ENCODE results near the gene S100A12.
"Not testable (repeated sequence)": the region's sequence is repeated elsewhere in the genome, so short reads cannot be mapped to it uniquely, and the experiment has no call there.

Gene S100A12

GRCh38 chr1:153353226-153353947 is 22.0 kb downstream of the S100A12 start:
- Mint-ChIP-seq H3K27me3 (peaks cover 18% of the 10 kb centered on the region), H3K4me1 (peaks cover 22% of the 10 kb centered on the region), H3K9me3 (no peaks in the 10 kb centered on the region), H3K27ac (peak overlapping the region in 1 of 2 donors; percentile 19), H3K4me3 (no peak overlapping the region)
- ATAC-seq (no peak), DNase-seq (peak in 1 of 2 donors; percentile 8)

GRCh38 chr1:153352523-153352922 is 22.9 kb downstream of the S100A12 start:
- H3K9me3 Mint-ChIP-seq: no peaks in the 10 kb centered on the region
- peaks cover 27% of the 10 kb centered on the region for H3K27me3 Mint-ChIP-seq
- peak; percentile 60 for DNase-seq
- no peak overlapping the region for H3K4me3 Mint-ChIP-seq
- ATAC-seq: peak; percentile 59
- H3K4me1 Mint-ChIP-seq: peaks cover 14% of the 10 kb centered on the region
- H3K27ac Mint-ChIP-seq: no peak overlapping the region

DNA sequence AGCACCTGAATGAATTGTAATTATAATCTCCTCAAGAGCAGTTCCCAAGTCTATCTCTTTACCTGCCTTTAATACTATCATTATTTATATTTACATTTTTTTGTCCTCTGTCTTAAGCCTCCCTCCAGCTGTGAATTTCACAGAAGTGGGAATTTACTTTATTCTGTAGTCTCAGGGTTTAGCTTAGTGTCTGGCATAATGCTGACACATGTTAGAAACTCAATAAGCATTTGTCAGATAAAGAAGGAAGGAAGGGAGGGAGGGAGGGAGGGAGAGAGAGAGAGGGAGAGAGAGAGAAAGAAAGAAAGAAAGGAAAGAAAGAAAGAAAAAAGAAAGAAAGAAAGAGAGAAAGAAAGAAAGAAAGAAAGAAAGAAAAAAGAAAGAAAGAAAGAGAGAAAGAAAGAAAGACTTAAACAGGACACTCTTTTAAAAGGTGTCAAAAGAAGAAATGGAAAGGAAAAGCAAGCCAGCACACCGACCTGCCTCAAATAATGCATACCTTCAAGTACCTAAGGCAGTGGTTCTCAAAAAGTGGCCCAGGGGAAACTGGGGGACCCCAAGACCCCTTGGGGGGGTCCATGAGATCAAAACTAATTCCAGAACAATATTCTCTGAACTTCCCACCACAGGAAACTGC is 25.0 kb downstream of the S100A12 start:
- Mint-ChIP-seq H3K4me1 (peaks cover 15% of the 10 kb centered on the region), H3K4me3 (no peak overlapping the region), H3K9me3 (no peaks in the 10 kb centered on the region), H3K27me3 (peaks cover 42% of the 10 kb centered on the region), H3K27ac (peak overlapping the region in 1 of 2 donors; percentile 64)
- DNase-seq (peak in 1 of 2 donors; percentile 5), ATAC-seq (no peak)

DNA sequence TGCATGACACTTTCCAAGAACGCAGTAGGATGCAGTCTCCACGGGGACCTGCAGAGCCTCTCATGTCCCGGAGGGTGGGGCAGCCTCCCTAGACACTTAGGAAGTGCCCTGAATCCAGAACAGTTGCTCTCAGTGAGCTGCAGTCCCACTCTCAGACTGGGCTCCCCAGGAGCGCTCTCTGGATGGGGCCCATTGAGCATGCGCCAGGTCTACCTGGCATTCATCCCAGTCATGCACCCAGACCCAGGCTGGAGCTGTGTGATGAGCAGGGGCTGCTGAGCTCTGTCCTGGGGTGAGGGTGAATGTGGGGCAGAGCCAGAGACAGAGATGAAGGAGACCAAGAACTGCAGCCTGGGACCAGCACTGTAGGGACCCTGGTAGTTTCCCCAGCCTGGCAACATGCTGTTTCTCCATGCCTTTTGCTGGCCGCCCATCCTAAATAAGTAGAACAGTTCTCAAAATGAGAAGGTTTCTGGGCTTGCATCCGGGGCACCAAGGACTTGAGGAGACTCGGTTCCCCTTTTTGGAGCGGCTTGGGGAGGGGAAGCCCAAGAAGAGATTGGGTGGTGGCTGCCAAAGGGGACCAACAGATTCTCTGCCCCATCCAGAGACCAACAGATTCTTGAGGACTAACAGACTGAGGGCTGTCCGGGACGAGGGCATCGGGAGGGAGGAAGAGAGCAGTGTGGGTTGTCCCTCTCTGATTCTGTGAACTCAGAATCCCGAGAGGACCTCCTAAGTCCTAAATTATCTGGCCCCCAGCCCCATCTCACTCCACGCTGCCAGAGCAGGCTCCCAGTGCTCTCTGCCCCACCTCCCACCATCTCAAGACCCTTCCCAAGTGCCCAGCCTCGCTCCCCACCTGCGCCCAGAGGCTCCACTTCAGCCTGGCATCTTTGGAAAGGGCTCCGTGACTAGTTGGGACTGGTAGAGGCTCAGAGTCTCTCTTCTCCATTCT is 25.8 kb downstream of the S100A12 start:
- ATAC-seq: no peak
- Mint-ChIP-seq H3K4me3 (no peak overlapping the region), H3K9me3 (no peaks in the 10 kb centered on the region), H3K27ac (peak overlapping the region; percentile 59 to 64), H3K27me3 (peaks cover 48% of the 10 kb centered on the region), H3K4me1 (peaks cover 23% of the 10 kb centered on the region)
- peak in 1 of 2 donors; percentile 6 for DNase-seq

DNA sequence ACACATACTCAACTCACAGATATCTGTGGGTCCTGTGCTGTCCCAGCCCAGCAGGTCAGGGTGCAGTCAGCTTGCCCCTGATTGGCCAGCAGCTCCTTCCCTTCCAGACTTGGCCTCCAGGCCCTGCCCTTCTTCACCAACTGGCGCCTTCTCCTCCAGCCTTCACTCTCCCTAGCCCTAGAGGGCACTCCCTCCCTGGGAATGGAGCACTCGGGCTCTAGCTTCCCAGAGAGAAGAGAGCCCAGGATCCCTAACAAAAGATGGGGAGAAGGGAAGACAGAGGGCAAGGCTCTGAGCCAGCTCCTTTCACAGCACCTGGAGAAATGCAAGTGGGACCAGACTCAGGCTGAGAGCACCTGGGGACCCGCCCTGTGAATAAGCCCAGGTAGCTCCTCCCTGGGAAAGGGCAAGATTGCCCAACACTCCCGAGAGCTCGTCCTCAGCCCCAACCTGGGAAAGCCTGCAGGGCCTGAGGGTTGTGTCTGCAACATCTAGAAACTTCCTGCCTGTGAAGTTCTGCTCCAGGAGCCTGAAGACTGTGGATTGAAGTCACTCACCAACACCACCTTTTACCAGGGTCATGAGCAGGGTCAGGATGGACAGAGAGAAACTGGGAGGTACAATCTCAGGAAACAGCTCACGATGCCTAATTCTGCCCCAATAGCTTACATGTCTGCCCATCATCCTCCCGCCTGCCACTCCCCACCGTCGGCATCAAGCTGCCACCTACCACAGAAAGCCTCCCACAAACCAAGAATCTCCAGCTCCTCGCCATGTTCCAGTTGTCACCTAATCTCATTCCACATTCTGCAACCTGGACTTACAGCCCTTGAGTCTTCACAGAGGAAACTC is 26.7 kb downstream of the S100A12 start, which contains the start of gene PGLYRP4:
Gene PGLYRP4, minus strand, starts transcription at position 331 of the 852 bp plus-strand sequence. CDS start 909 bp downstream, outside the sequence.
- no peak within 1 kb of the TSS for H3K4me3 Mint-ChIP-seq
- peaks cover 57% of the 10 kb centered on the region for H3K27me3 Mint-ChIP-seq
- H3K9me3 Mint-ChIP-seq: no peaks in the 10 kb centered on the region
- peak in 1 of 2 donors; percentile 1 for DNase-seq
- no peak for ATAC-seq
- H3K4me1 Mint-ChIP-seq: peaks cover 32% of the 10 kb centered on the region
- peak within 1 kb of the TSS; percentile 49 to 59 for H3K27ac Mint-ChIP-seq

DNA sequence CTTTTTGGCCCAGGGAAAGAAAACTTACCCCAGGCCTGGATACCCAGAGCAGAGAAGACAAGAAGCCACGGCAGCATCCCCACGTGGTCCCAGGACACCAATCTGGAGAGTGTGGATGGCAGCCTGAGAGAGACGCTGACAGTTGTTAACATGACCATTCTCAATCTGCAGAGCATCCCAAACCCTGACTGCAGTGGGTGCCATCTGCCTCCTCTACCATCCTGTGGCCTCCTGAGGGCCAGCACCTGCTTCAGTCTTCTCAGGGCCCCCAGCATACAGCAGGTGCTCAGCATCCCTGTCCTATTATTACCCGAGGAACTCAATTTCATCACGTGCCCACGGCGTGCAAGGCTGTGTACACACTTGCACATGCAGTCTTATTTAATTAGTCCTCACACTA is 27.6 kb downstream of the S100A12 start:
- H3K27me3 Mint-ChIP-seq: peaks cover 66% of the 10 kb centered on the region

GRCh38 chr1:153347049-153347448 is 28.4 kb downstream of the S100A12 start:
- Mint-ChIP-seq H3K27me3 (peaks cover 74% of the 10 kb centered on the region), H3K4me1 (peaks cover 44% of the 10 kb centered on the region)
- H3K9me3 Mint-ChIP-seq, H3K27ac Mint-ChIP-seq, ATAC-seq, H3K4me3 Mint-ChIP-seq: not testable (repeated sequence)
- DNase-seq: peak in 1 of 2 donors; percentile 7

More for the DNA sequence above, 27.6 kb downstream of the S100A12 start:
- H3K4me1 Mint-ChIP-seq: peaks cover 39% of the 10 kb centered on the region
- H3K4me3 Mint-ChIP-seq: no peak overlapping the region
- H3K27ac Mint-ChIP-seq: no peak overlapping the region
- no peaks in the 10 kb centered on the region for H3K9me3 Mint-ChIP-seq
- DNase-seq: peak in 1 of 2 donors; percentile 6
- ATAC-seq: no peak

DNA sequence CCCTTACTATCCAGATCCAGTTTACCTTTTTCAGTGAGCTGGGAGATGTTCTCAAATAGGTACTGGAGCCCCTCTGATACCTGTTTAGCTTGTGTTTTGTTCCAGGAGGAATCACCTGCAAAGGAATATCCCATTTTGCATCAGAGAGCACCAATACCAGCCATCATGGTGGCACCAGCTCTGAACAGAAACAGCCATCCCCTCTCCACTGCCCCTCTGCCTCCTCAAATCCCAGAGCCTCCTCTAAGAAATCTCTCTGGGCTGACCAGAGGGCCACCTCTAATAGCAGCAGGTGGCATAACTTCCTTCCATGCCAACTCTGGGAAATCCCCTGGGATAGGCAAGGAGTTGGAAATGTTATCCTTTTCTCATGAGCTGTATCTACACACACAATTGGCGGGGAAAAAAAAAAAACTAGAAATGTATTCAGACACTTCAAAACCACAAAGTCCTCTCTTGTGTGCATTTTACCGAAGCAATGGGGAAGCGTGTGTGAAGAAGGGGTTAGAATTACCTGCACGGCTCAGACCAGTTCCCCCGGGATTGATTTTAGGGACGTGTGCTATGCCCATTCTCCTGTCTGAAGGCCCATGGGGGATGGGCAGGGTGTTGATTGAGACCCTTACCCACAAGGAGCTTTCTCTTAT is 29.2 kb downstream of the S100A12 start:
- Mint-ChIP-seq H3K27ac (no peak overlapping the region), H3K27me3 (peaks cover 79% of the 10 kb centered on the region), H3K4me3 (peak overlapping the region; percentile 45 to 52), H3K4me1 (peaks cover 44% of the 10 kb centered on the region), H3K9me3 (no peaks in the 10 kb centered on the region)
- DNase-seq: peak in 1 of 2 donors; percentile 9
- peak; percentile 42 for ATAC-seq

- peaks cover 79% of the 10 kb centered on the region for H3K27me3 Mint-ChIP-seq
- peak in 1 of 2 donors; percentile 30 for DNase-seq
- peak; percentile 82 for ATAC-seq
- no peak overlapping the region for H3K27ac Mint-ChIP-seq
- peak overlapping the region; percentile 45 to 52 for H3K4me3 Mint-ChIP-seq
- peaks cover 52% of the 10 kb centered on the region for H3K4me1 Mint-ChIP-seq
- H3K9me3 Mint-ChIP-seq: no peaks in the 10 kb centered on the region
Observed at GRCh38 chr1:153345187-153346076, 30.0 kb downstream of the S100A12 start.

DNA sequence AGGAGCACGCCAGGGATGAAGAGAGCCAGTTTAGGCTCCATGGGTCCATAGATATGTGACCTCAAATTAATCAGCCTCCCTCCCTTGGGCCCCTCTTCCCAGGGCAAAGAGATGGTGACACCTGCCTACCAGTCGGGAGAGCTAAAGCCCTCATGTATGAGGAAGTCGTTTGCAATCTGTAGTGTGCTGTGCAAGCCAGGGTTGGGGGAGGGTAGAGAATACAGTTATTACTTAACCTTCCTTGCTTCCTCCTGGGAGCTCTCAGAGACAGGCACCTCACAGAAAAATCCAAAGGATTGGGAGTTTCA is 30.7 kb downstream of the S100A12 start:
- H3K27me3 Mint-ChIP-seq: peaks cover 74% of the 10 kb centered on the region
- peak in 1 of 2 donors; percentile 2 for DNase-seq
- peak overlapping the region in 1 of 2 donors; percentile 42 for H3K4me3 Mint-ChIP-seq
- H3K27ac Mint-ChIP-seq: no peak overlapping the region
- no peaks in the 10 kb centered on the region for H3K9me3 Mint-ChIP-seq
- peaks cover 60% of the 10 kb centered on the region for H3K4me1 Mint-ChIP-seq
- ATAC-seq: no peak

- H3K4me1 Mint-ChIP-seq: peaks cover 66% of the 10 kb centered on the region
- peak overlapping the region; percentile 23 to 42 for H3K4me3 Mint-ChIP-seq
- H3K9me3 Mint-ChIP-seq: no peaks in the 10 kb centered on the region
- peaks cover 68% of the 10 kb centered on the region for H3K27me3 Mint-ChIP-seq
- peak overlapping the region in 1 of 2 donors; percentile 83 for H3K27ac Mint-ChIP-seq
- ATAC-seq (no peak), DNase-seq (peak in 1 of 2 donors; percentile 6)
Observed at GRCh38 chr1:153343811-153344717, 31.4 kb downstream of the S100A12 start.

DNA sequence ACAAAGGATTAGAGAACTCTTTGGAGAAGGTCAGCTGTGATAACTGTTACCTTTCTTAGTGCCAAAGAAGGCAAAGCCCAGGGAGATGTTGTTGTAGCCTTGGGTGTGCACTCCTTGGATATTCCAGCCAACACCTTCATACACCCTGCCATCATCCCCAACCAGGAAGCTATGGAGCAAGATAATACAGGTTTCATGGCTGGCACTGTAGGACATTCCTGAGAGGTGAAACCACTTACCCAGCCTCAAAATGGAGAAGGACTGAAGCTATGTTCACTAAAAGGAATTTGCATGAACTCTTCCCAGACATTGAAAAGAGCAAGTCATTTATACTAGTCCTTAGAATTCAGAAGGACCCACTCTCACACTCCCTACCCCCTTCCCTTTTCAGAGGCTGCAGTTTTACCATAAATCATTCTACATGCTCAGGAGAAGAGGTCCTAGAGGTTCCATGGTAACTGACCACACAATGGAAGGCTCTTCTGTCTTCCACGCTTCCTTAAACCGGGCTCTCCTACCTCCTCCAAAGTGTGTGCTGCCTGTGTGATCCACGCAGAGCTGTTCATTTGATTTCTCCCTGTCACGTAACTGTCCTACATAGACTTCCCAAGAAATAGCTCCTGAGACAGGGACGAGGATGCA is 32.3 kb downstream of the S100A12 start:
- peaks cover 0 to 9% of the 10 kb centered on the region in 2 donors for H3K9me3 Mint-ChIP-seq
- H3K4me3 Mint-ChIP-seq: peak overlapping the region; percentile 3 to 23
- H3K27me3 Mint-ChIP-seq: peaks cover 59% of the 10 kb centered on the region
- no peak for ATAC-seq
- DNase-seq: no peak
- peaks cover 68% of the 10 kb centered on the region for H3K4me1 Mint-ChIP-seq
- H3K27ac Mint-ChIP-seq: peak overlapping the region in 1 of 2 donors; percentile 76
